CD4-positive, alpha-beta T cell (primary cell): ENCODE results near the gene PRMT7. TPM values are rescaled to one million over a fixed set of nuclear protein-coding genes. Genes with fewer than 3 reads are reported as not detected.

ENCODE experiments used
- ATAC-seq: fragments of 200-7000 bp; cut with Tn5 transposase; one replicate; pipeline ENCODE4 v1.10.0; 2022; ENCODE audit warnings: mild to moderate bottlenecking; ENCODE audit not compliant: poor library complexity
- CTCF ChIA-PET: fragments of 350-600 bp; sonication (Branson Sonifier 250); formaldehyde crosslinking; loops from one replicate; lab custom pipeline; 2021; ENCODE audit warnings: antibody characterized with exemption, inconsistent platforms; lab: Charles Lee
- POLR2A ChIA-PET: fragments of 350-600 bp; sonication (Branson Sonifier 250); formaldehyde crosslinking; loops from one replicate; lab custom pipeline; 2021; ENCODE audit warnings: antibody characterized with exemption, inconsistent platforms; lab: Charles Lee
- DNase-seq, 14 experiments: peaks; one replicate each; pipeline ENCODE4 v3.0.0-alpha.2; 2013 to 2020; ENCODE audit warnings: mixed read lengths in 2 of 14
- H3K27ac ChIP-seq, 2 donors: one replicate each; pipeline versions ENCODE4 v1.5.1 to v1.7.0; 2013; ENCODE audit warnings: low read length in 2 of 2, low read depth in 1 of 2, mild to moderate bottlenecking in 1 of 2
- H3K27me3 ChIP-seq, 2 experiments: 1 replicate in 1 of 2; 2 replicates in 1 of 2; pipeline versions ENCODE4 v1.6.1 to v1.7.0; 2013; ENCODE audit warnings: low read length in 2 of 2, control low read depth in 1 of 2, mild to moderate bottlenecking in 1 of 2, moderate library complexity in 1 of 2; ENCODE audit not compliant: insufficient read depth in 2 of 2, control insufficient read depth in 1 of 2
- H3K36me3 ChIP-seq: one replicate; pipeline ENCODE4 v1.6.1; 2013; ENCODE audit warnings: low read length, control low read depth; ENCODE audit not compliant: insufficient read depth
- H3K4me1 ChIP-seq: one replicate; pipeline ENCODE4 v1.6.1; 2013; ENCODE audit warnings: low read length, control low read depth; ENCODE audit not compliant: insufficient read depth
- H3K4me3 ChIP-seq: one replicate; pipeline ENCODE4 v1.5.1; 2013; ENCODE audit warnings: mild to moderate bottlenecking, low read length, moderate library complexity
- H3K9me3 ChIP-seq, 2 experiments: 1 replicate in 1 of 2; 2 replicates in 1 of 2; pipeline versions ENCODE4 v1.6.1 to v1.7.0; 2013; ENCODE audit warnings: low read length in 2 of 2, mild to moderate bottlenecking in 2 of 2, control low read depth in 1 of 2, moderate library complexity in 1 of 2; ENCODE audit not compliant: control insufficient read depth in 1 of 2, insufficient read depth in 1 of 2
- H3K27ac Mint-ChIP-seq: one replicate; pipeline ENCODE4 v1.8.0; 2020; ENCODE audit warnings: mixed read lengths
- H3K27me3 Mint-ChIP-seq: one replicate; pipeline ENCODE4 v1.8.0; 2021; ENCODE audit warnings: mixed read lengths
- H3K36me3 Mint-ChIP-seq: one replicate; pipeline ENCODE4 v1.8.0; 2021; ENCODE audit warnings: low read depth, mixed read lengths
- H3K4me1 Mint-ChIP-seq: one replicate; pipeline ENCODE4 v1.8.0; 2021; ENCODE audit warnings: low read depth, mixed read lengths
- H3K4me3 Mint-ChIP-seq: one replicate; pipeline ENCODE4 v1.8.0; 2020; ENCODE audit warnings: mild to moderate bottlenecking, mixed read lengths
- H3K9me3 Mint-ChIP-seq: one replicate; pipeline ENCODE4 v1.8.0; 2020; ENCODE audit warnings: mixed read lengths
- CTCF ChIP-seq: fragments of 200-600 bp; IDR thresholded peaks from one replicate; pipeline ENCODE4 v1.8.0; 2022; ENCODE audit warnings: antibody characterized with exemption, mild to moderate bottlenecking
- intact Hi-C, 2 experiments: fragments of 100-400 bp; cut with DNase I in 1 of 2; cut with micrococcal nuclease in 1 of 2; formaldehyde crosslinking; loops; one replicate each; pipeline versions ENCODE4 v1.15.1 to v1.9.0; 2023 to 2025; cut with DNase I, micrococcal nuclease
- total RNA-seq, 174 experiments: library from RNA in 2 of 174; stranded (reverse) in 2 of 174; gene quantifications; one replicate each; pipeline ENCODE4 v1.2.3 and lab custom pipeline; 2021 to 2026

Gene PRMT7
- total RNA-seq, 2 experiments from 2014 or later: 46.3 to 51.0 TPM

GRCh38 chr16:68367440-68367839 is 56.6 kb downstream of the PRMT7 start:
- Mint-ChIP-seq H3K27me3 (no peaks in the 10 kb centered on the region), H3K4me3 (no peak overlapping the region), H3K27ac (no peak overlapping the region), H3K36me3 (no peaks in the 10 kb centered on the region), H3K9me3 (no peaks in the 10 kb centered on the region), H3K4me1 (peaks cover 58% of the 10 kb centered on the region)
- ATAC-seq: no peak
- no peak overlapping the region for H3K4me3 ChIP-seq
- H3K4me1 ChIP-seq: peaks cover 63% of the 10 kb centered on the region
- intact Hi-C loops: loop anchor here in 1 of 2 experiments (5.0 kb wide), 1 partner anchor 45 kb away; no protein-coding TSS in a partner anchor
- CTCF ChIA-PET: interaction anchor here (0.8 kb wide), 1 partner anchor 153 kb away, joined by 3 read pairs; no protein-coding TSS in a partner anchor
- no peak for TF ChIP-seq CTCF
- H3K27me3 ChIP-seq: peaks cover 0 to 4% of the 10 kb centered on the region in 2 experiments
- DNase-seq: no peak
- no peaks in the 10 kb centered on the region for H3K9me3 ChIP-seq
- H3K36me3 ChIP-seq: no peaks in the 10 kb centered on the region
- no peak overlapping the region for H3K27ac ChIP-seq
- POLR2A ChIA-PET: no interaction called here

- Histone ChIP-seq H3K36me3 (no peaks in the 10 kb centered on the region), H3K4me1 (peaks cover 63% of the 10 kb centered on the region), H3K27me3 (peaks cover 0 to 4% of the 10 kb centered on the region in 2 experiments), H3K27ac (no peak overlapping the region), H3K9me3 (no peaks in the 10 kb centered on the region), H3K4me3 (no peak overlapping the region)
- Mint-ChIP-seq H3K4me1 (peaks cover 58% of the 10 kb centered on the region), H3K27me3 (no peaks in the 10 kb centered on the region), H3K27ac (no peak overlapping the region), H3K9me3 (no peaks in the 10 kb centered on the region), H3K4me3 (no peak overlapping the region), H3K36me3 (no peaks in the 10 kb centered on the region)
- intact Hi-C loops: loop anchor here in 1 of 2 experiments (5.0 kb wide), 1 partner anchor 44 kb away; no protein-coding TSS in a partner anchor
- no peak for DNase-seq
- no peak for TF ChIP-seq CTCF
- CTCF ChIA-PET: no interaction called here
- POLR2A ChIA-PET: interaction anchor here (1.1 kb wide), 1 partner anchor 13 kb away, joined by 3 read pairs; no protein-coding TSS in a partner anchor
- ATAC-seq: no peak
Observed at GRCh38 chr16:68367891-68368290, 57.1 kb downstream of the PRMT7 start.

- H3K36me3 Mint-ChIP-seq: no peaks in the 10 kb centered on the region
- H3K36me3 ChIP-seq: no peaks in the 10 kb centered on the region
- peaks cover 63% of the 10 kb centered on the region for H3K4me1 ChIP-seq
- H3K27me3 ChIP-seq: peaks cover 0 to 4% of the 10 kb centered on the region in 2 experiments
- no peaks in the 10 kb centered on the region for H3K27me3 Mint-ChIP-seq
- H3K27ac Mint-ChIP-seq: peak overlapping the region; percentile 32
- ATAC-seq: no peak
- no peaks in the 10 kb centered on the region for H3K9me3 ChIP-seq
- DNase-seq: peak in 3 of 14 experiments; percentile 11 to 45 (median 40)
- POLR2A ChIA-PET: interaction anchor here (1.1 kb wide), 1 partner anchor 13 kb away, joined by 3 read pairs; no protein-coding TSS in a partner anchor
- intact Hi-C loops: loop anchor here in 1 of 2 experiments (5.0 kb wide), 1 partner anchor 44 kb away; no protein-coding TSS in a partner anchor
- H3K4me3 ChIP-seq: no peak overlapping the region
- H3K4me3 Mint-ChIP-seq: peak overlapping the region; percentile 76
- no peak overlapping the region for H3K27ac ChIP-seq
- CTCF ChIA-PET: interaction anchor here (0.9 kb wide), 1 partner anchor 142 kb away, joined by 3 read pairs; no protein-coding TSS in a partner anchor
- TF ChIP-seq CTCF: no peak
- peaks cover 58% of the 10 kb centered on the region for H3K4me1 Mint-ChIP-seq
- no peaks in the 10 kb centered on the region for H3K9me3 Mint-ChIP-seq
Observed at GRCh38 chr16:68368301-68368888, 57.6 kb downstream of the PRMT7 start.
